NCI-H69 (cell line): ENCODE data around the gene LPAR6.
"Not testable (repeated sequence)": the region's sequence is repeated elsewhere in the genome, so short reads cannot be mapped to it uniquely, and the experiment has no call there.

Experiments used
- DNase-seq: peaks from one replicate; lab custom pipeline; 2025; lab: John Stamatoyannopoulos, UW

The LPAR6 gene, protein sequence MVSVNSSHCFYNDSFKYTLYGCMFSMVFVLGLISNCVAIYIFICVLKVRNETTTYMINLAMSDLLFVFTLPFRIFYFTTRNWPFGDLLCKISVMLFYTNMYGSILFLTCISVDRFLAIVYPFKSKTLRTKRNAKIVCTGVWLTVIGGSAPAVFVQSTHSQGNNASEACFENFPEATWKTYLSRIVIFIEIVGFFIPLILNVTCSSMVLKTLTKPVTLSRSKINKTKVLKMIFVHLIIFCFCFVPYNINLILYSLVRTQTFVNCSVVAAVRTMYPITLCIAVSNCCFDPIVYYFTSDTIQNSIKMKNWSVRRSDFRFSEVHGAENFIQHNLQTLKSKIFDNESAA

DNA sequence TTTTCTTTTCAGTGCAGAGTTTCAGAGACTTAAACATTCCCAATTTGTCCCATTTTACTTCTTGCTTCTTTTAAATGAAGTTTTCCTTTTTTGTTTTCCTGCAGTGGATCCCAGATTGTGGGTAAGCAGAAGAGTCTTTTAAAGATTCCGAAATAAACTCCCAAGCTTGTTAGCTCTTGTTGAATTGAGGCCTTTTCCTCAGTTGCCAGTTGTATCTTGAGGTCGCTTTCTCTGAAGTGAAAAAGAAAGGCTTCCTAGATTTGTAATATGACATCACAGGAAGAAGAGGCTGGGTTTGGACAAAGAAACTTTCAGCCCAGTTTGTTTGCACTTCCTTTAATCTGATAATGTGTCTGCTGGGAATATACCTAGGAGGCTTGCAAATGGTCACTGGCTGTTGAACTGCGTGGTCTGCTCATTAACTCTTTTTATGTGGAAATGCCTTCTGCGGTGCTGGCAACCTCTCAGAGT, at the start of gene LPAR6:
TSS of gene LPAR6 (minus strand) at position 233 of the 471 bp plus-strand sequence. CDS start 690 bp downstream, outside the sequence.
- peak; percentile 59 for DNase-seq

DNA sequence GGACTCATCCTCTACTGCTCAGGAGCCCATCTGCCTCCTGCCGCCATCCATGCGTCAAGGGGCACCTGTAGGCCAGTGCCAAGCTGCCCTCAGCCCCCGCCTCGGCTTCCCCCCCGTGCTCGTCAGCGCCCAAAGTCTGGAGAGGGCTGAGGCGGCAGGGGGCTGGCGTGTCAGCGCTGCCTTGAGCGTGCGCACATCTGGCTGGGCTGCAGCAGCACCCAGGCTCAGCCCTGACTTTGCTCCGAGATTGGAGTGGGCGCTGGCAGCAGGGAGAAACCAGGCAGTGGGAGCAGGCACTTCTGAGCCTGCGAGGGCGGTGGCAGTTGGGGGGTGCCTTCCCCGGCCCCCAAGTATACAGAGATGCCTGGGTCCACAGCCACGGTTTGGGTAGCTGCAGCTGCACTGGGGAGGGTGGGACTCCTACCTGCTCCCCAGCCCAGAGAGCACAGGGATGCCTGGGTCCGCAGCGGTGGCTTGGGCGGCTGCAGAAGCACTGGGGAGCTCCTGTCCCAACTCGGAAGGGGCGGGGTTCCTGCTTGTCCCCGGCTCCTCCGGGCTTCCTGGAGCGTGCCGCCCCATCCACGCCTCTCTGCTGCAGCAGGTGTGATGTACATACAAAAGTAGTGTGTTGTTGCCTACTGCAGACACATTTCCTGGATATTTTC, 44.8 kb upstream of the LPAR6 start:
- DNase-seq: no peak

DNA sequence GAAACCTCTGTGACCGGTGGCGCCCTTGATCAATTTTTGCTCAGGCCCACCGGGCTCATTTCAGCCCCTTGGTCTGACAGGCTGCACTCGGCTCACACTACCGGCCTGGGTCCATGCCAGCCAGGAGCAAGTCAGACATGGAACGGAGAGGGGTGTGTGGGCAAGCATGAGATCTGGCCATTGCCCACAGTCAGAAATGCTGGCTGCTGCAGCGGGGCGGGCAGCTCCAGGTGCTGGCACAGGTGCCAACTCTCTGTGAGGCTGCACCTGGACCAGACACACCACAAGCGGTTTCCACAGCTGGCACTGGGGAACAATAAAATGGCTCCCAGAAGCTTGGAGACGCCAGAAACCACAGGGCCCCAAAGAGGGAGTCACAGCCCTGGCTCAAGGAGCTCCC, 43.6 kb upstream of the LPAR6 start:
- DNase-seq: no peak

DNA sequence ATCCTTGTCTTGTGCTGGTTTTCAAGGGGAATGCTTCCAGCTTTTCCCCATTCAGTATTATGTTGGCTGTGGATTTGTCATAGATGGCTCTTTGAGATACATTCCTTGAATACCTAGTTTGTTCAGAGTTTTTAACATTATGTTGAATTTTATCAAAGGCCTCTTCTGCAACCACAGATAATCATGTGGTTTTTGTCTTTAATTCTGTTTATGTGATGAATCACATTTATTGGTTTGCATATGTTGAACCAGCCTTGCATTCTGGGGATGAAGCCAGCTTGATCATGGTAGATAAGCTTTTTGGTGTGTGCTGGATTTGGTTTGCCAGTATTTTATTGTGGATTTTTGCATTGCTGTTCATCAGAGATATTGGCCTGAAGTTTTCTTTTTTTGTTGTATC, 38.3 kb upstream of the LPAR6 start:
- not testable (repeated sequence) for DNase-seq

DNA sequence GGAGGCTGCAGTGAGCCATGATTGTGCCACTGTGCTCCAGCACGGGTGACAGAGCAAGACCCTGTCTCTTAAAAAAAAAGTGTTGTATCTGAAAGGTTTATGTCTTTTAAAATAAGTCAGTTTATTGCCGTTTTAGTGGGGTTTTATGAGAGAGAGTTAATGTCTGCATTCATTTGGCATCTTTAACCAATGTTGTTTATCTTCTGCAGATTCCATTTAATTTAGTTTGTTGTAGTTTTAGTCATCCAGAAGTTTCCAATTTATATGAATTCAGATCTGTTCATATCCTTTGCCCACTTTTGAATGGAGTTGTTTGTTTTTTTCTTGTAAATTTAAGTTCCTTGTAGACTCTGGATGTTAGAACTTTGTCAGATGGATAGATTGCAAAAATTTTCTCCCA, 36.7 kb upstream of the LPAR6 start:
- DNase-seq: no peak

DNA sequence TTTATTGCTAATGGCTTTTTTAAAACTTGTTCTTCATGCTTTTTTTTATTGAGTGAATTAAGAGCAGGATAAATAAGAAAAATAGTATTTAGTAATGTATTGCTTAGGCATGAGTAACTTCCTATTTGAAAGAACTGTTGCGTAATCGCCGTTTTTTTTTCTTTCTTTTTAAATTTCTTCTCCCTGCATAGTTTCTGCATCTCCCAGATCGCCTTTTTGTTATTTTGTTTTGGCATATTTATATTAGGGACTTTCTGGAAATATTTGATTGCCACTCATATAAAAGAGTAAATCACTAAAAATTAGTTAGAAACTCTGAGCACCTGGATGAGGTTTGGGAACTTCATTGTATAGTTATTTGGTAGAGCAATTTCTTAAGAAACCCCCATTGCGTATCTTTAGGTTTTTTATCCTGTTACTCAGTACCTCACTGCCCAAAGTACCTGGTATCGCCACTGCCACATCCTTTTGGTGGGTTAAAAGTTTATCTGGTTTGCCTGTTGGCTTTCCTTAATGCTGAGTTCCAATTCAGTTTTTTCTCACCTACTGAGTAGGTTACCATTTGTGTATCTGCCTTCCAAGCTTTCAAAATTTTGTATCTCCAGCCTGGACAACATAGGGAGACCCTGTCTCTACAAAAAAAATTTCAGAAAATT, 36.2 kb upstream of the LPAR6 start:
- no peak for DNase-seq

DNA sequence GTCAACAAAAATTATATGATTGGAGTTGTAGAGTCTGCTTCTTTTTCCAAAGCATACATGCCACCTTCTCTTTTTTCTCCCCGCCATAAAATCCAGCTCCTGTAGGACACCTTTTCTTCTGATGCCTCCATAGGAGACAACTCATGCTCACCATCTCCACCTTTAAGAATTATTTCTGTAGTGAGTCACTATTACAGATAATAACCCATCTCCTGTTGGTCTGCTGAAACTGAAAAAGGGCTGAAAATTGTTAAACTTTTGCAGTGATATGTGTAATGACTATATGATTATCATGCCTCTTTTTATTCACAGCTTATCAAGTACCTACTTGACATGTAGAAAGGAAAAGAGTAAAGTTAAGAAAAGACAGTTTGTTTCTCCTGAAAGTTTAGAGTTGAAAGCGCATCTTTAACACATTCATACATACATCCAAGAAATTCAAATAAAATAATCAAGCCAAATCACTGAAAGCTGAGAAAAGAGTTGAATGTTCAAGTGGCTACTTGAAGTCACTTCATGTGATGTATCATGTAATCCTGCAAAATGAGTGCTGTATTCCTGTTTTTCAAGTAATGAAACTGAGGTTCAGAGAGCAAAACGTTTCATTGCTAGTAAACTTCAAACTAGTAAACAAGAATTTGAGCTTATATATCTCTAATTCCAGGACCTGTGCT, 35.5 kb upstream of the LPAR6 start:
- DNase-seq: no peak

DNA sequence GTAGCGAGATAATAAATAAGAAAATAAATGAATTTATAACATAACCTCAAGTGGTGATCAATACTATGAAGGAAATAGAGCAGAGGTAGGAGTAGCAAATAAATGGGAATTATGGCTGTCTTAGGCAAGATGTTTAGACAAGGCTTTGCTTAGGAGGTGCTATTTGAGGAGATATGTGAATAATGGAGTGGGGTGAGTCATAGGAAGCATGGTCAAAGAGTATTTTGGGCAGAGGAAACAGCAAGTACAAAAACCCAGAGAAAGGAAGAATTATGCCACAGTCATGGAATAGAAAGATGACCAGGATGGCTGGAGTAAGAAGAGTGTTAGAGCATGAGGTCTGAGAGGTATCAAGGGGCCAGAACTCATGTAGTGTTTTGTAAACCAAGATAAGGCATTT, 33.6 kb upstream of the LPAR6 start:
- DNase-seq: no peak

DNA sequence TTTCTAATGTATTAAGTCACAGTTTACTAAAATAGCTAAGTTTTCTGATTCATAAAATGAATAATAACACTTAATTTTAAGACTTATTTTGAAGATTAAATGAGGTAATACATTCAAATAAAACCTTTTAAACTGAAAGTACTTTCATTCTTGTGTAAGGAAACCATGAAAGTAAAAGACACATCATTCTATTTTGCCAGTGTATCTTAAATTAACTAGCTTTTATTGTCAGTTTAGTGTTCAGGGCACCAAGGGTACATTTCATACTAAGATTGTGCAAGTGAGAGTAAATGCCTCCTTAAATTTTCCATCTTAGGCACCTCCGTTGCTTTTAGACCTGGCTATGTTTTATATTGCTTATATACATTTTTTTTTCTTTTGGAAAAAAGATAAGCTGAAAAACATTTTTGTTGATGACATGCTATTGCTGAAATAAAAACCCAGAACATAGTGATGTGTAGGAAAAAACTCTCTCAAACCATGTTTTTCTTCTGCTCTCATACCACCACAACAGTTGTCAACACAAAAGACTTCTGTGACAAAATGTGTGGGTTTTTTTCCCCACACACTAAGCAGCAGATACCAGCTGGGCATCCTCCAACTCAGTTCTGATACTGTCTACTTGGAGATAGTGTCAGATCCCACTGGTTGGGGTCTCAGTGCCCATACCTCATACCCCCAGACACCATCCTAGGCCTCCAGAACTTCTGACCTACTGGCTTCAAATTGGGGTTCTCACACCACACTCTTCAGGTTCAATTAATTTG, 30.7 kb upstream of the LPAR6 start:
- no peak for DNase-seq

DNA sequence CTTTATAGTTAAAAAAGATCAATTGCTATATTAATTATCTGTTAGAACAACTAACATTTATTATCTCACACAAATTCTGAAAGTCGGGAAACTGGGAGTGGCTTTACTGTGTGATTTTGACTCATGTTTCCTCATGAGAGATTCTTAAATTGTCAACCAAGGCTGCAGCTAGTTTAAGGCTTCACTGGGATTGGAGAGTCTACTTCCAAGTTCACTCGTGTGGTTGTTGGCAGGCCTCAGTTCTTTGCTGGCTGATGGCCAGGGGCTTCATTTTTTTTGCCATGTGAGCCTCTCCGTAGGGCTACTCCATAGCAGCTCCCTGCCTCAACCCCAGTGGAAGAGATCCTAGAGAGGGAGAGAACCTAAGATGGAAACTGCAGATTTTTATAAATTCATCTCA, 24.5 kb upstream of the LPAR6 start:
- DNase-seq: peak; percentile 0

DNA sequence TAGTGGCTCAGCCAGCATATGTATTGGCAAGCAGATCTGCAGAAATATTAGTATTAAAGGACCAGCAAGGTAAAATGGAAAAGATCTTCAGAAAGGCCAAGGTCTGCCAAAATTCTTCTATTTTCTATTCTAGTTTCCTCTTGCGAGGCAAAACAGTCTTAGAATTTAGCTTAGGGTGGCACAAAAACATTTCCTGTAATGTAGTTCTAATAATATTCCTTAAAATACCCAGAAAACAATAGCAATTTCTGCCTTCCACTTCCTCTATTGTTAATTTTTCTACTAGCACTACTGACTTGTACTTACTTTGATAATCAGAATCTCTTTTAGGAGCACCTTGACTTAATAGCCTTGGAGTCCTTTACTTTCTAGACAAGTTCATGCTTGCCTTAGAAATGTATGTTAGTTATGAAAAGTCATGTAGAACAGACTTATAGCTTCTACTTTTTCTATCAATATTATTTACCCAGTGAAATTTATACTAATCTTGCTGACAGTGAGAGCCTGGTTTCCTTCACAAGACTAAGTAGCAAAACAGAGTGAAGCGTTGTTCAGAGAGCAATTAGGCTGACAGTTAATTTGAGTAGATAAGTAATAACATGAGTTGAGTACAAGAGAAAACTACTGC, 23.9 kb upstream of the LPAR6 start:
- no peak for DNase-seq

DNA sequence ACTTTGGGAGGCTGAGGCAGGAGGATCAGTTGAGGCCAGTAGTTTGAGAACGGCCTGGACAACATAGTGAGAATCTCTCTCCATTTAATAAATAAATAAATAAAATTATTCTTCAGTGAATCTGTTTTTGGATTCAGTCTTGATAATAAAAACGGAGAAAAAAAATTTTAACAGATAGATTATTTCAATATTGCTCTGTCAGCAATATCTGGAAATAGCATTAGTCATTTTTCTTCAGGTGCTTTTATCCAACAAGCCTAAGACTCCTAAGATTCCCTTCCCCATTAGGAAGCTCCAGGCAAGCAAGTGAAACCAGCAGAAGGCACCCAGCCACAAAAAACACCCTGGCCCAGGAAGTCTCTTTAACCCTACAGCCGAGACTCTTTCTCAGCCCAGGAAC, 21.3 kb upstream of the LPAR6 start:
- no peak for DNase-seq

DNA sequence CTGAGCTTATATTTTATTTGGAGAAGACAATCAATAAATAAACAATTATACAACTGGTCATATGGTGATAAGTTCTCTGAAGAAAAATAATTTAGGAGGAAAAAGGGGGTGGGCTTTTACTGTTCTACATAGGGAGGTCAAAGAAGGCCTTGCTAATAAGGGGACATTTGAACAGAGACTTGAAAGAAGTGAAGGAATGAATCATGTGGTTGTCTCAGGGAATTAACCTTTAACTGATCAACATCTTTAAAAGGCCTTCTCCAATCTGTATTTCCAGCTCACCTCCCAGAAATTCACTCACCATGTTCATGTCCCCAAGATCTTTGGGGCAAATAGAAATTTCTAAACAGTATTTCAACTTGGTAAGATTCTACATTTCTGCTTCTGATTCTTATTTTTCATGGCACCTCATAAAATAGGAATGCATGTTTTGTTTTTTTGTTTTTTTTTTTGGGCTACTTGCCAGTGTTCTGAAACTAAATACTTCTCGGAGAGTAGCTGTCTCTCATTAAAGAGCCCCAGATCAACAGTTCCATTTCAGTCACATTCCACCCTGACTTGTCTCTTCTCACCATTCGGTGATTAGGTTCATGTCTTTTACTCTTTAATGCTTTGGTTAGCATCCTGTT, 19.2 kb upstream of the LPAR6 start:
- DNase-seq: no peak

DNA sequence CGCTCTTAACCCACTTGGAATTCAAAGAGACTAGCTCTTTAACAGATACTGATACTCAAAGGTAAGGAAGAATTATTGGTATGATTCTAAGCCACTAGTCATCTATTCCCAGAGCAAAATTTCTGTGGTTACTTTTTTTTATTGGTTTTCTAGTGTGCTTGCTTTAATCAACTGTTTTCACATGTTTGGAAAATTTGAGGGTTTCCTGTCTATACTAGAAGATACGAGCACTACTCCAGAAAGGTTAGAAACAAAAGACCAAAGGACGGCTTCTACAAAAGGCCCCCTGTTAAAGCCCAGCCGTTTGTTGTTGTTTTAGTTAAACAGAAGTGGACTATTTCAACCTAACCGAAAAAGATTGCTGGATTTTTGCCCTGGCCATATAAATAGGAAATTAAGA, 18.5 kb upstream of the LPAR6 start:
- no peak for DNase-seq

DNA sequence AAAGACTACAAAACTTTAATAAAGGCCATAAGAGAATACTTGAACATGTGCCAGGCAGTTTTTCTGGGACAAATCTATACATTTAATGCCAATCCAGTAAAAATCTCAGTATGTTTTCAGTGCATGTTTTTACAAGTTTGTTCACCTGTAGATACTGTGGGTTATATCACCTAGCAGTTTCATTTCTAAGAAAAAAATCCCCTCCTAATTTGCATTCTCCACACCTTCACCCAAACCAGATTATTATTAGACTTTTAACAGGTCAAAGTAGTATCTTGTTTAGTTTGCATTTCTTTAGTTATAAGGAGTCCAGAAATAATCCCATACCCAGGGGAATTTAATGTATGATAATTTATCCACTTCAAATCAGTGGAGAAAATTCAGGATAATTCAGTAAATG, 17.0 kb upstream of the LPAR6 start:
- DNase-seq: no peak

DNA sequence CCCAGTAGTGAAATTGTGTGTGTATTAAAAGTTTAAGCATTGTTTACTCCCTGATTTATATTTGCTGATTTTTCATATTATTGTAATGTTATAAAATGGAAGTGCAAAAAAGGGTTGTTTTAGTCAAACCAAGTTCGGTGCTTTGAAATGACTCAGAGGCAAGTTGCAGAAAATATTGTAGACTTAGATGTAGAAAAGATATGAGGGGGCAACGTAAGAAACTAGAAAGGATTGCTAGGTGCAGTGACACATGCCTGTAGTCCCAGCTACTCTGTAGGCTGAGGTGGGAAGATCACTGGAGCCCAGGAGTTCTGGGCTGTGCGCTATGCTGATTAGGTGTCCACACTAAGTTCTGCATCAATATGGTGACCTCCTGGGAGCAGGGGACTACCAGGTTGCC, 16.1 kb upstream of the LPAR6 start:
- no peak for DNase-seq

DNA sequence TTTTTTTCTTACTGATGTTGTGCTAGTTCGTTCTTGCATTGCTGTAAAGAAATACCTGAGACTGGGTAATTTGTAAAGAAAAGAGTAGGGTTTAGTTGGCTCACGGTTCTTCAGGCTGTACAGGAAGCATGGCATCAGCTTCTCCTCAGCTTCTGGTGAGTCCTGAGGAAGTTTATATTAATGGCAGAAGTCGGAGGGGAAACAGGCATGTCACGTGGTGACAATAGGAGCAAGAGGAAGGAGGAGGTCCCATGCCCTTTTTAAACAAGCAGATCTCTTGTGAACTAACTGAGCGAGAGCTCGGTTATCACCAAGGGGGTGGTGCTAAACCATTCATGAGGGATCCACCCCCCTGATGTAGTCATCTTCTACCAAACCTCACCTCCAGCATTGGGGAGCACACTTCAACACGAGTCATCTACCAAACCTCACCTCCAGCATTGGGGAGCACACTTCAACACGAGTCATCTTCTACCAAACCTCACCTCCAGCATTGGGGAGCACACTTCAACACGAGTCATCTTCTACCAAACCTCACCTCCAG, 13.9 kb upstream of the LPAR6 start:
- DNase-seq: not testable (repeated sequence)

DNA sequence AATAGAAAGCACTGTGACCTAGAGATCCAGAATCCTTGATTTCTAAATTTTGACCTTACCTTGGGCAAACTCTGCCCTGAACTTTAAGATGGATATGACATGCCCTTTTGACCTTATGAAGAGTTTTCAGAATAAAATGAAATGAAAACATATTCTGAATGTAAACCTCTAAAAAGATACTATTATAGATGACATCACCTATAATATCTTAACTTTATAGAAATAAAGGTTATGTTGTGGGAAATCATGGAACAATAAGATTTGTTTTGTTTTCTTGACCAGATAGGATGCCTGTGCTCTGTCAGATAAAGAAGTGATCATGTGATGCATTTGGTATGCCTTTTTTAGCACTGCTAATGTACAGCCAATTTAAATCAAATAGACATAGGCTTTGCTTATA, 13.1 kb upstream of the LPAR6 start:
- DNase-seq: no peak

DNA sequence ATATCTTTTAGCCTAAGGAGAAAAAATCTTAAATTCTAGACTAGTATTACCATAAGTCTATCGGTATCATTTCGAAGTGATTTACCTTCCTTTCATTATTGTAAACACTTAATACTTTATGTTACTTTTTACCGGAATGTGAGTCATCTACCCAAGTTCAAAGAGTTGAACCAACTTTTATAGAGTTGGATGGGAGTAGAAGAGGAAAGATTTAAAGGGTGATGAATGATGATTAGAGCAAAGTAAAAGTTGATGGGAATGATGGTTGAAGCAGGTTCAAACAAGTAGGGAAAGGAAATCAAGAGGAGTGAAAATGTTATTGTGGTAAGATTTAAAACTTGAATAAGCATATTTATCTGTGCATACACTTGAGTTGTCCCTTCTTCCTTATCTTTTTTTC, 11.3 kb upstream of the LPAR6 start:
- no peak for DNase-seq

DNA sequence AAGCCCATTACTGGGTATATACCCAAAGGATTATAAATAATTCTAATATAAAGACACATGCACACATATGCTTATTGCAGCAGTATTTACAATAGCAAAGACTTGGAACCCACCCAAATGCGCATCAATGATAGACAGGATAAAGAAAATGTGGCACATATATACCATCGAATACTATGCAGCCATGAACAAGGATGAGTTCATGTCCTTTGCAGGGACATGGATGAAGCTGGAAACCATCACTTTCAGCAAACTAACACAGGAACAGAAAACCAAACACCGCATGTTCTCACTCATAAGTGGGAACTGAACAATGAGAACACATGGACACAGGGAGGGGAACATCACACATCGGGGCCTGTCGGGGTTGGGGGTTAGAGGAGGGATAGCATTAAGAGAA, 9.1 kb upstream of the LPAR6 start:
- not testable (repeated sequence) for DNase-seq

DNA sequence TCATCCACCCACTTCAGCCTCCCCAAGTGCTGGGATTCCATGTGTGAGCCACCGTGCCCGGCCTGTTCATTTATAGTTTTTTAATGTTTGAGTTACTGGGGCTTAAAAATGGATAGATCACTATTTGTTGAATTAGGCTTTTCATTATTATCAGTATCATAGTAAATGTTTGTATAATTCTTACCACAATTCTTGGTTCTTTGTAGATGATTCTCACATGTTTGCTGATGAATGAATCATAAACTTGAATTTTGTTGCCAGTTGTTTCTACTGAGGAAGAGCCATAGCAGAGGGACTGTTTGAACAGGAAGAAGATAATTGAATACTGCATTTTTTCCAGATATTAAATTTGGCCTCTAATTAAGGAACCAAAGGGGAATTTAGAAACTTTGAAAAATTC, 2.6 kb upstream of the LPAR6 start:
- no peak for DNase-seq
